NCI-H748 treated with DMSO at 0.1 percent for 48 hours (cell line): ENCODE measurements around the gene COL19A1.
"Not testable (repeated sequence)": the region's sequence is repeated elsewhere in the genome, so short reads cannot be mapped to it uniquely, and the experiment has no call there.

Source experiments
- DNase-seq: peaks from one replicate; lab custom pipeline; 2025; lab: John Stamatoyannopoulos, UW

The COL19A1 gene

DNA sequence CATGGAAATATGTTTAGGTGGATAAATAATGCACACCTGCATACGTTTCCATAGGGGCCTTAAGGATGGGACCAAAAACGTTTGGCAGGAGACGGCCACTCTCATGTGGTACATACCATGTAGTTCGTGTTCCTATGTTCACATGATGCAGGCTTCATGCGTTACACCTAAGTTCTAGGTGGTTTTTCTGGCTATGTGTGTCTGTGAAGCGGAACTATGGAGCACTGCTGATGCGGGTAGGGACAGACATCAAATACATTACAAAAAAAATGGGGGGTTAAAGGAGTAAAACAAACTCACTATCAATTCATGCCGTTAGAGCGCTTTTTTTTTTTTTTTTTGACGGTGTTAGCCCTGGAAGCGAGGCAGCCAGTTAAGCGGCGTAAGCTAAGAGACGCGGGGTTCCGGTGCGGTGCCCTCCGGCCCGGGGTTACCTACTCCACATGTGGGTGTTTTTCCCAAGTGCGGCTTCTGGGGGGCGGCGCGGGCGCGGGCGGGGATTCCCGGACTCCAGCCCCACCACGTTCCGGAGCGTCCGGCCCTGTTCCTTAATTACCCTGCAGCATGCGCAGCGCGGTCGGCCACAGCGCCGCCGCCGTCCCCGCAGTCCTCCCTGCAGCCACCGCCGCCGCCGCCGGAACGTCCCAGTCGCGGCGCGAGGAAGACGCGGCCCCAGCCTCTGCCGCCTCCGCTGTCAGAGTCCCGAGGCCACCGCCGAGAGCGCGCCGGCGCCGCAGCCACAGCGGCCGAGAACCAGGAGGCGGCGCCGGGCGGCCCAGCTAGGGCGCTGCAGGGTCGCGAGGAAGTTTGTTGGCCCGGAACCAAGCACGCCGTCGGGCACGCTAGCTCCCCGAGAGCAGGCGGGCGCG lies 648 bp downstream of the COL19A1 start:
- peak; percentile 58 for DNase-seq

DNA sequence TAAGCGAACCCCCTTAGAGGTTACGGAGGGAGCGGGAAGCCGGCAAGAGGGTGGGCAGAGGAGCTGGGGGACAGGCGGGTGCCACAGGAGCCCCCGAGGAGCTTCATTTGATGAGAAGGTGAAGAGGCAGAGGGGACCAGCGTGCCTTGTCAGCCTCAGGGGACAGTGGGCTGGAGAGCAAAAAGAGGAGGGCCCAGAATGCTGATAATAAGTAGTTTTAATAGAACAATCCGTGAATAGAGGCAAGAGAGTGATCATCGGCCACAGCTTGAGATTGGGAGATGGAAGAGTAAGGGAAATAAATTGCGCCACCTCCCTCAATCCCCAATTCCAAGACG lies 1.3 kb downstream of the COL19A1 start:
- no peak for DNase-seq

DNA sequence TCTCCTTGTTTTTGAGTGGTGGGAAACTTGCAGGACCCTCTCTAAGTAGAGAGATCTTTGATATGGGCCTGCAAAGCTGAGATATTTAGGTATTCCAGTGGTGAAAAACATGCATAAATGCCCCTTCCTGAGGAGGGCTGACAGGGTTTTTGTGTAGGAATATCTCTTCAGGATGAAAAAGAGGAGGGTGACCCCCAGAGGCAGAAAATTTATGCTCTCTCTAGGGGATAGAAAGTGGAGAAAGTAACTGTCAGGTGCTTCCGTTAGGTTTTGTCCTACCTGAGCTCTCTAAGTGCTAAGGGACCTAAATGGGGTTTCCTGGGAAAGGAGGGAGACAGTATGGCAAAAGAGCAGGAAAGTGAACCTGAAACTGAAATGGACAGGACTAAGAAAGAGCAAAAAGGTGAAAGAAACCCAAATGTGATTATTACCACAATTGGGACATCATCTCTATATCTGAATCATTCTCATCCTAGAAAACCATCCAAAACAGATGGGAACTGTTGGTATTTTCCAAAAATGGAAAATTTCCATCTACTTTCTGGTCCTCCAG lies 2.0 kb downstream of the COL19A1 start:
- DNase-seq: no peak

DNA sequence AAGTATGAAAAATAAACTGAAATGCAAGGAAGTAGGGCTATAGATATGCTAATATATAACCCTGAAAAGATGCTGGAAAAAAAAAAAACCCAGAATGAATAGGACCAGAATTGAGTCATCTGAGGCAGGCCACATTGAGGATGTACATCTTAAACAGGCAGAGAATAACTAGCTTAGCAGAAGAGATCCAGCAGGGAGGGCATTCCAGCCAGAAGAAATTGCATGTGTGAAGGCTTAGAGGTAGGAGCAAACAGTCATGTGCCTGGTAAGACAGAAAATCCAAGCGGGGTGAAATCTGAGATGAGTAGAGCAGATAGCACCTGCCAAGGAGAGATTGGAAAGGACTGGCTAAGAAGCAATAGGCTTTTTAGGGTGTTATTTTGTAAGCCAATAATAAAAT lies 2.6 kb downstream of the COL19A1 start:
- DNase-seq: no peak

DNA sequence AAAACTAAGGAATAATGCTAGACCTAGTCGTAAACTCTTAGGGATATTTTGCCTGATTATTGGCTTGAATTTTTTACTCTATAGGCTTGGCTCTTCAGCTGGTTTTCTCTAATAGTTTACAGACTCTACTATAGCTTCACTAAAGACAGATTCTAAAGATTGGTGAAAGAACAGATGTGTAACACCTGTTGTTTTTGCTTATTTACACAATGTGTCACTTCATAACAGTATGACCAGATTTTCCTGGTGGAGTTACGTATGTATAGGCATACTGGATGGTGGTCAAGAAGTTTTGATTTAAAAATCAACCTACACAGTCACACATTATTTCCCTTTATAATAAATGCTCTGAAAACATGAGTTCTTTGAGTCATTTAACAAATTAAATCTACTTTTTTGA lies 4.8 kb downstream of the COL19A1 start:
- no peak for DNase-seq

DNA sequence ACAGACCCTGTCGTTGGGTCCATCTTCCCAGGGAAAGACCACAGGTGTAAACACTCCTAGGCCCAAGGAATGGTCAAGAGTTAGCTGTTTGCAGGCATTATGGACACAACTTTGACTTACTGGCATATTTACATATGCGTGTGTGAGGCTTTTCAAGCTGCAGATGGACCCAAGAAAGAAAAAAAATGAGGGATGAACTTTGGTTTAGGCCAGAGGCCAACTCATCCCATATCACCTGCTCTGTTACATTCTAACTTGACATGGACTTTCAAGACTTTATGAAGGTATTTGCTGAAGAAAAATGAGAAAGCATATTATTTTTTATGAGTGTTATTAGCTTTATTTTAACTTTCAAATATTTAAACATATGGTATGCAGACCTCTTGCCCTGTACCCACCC lies 6.9 kb downstream of the COL19A1 start:
- DNase-seq: no peak

DNA sequence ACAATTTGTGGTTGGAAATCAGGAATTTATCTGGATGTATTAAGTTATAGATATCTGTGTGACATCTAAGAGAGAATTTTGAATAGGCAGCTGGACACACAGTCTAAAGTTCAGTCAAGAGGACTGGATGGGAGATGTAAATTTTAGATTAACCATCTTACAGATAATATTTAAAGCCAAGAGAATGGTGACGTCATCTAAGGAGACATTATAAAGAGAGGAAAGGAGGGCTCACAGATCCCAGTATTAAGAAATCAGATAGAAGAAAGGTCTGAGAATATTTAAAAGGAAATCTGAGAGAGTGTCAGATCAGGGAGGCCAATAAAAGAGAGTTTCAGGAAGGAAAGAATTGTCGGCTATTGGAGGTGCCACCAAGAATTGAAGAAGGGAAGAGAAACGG lies 9.4 kb downstream of the COL19A1 start:
- no peak for DNase-seq

DNA sequence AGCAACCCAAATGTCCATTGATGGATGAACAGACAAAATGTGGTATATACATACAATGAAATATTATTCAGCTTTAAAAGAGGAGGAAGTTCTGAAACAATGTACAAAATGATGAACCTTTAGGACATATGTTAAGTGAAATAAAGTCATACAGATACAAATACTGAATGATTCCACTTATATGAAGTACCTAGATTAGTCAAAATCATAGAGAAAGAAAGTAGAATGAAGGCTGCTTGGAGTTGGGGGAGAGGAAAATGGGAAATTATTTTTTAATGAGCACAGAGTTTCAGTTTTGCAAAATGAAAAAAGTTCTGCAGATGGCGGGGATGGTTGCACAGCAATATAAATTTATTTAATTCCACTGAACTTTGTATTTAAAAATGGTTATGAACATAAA lies 12.4 kb downstream of the COL19A1 start:
- no peak for DNase-seq

DNA sequence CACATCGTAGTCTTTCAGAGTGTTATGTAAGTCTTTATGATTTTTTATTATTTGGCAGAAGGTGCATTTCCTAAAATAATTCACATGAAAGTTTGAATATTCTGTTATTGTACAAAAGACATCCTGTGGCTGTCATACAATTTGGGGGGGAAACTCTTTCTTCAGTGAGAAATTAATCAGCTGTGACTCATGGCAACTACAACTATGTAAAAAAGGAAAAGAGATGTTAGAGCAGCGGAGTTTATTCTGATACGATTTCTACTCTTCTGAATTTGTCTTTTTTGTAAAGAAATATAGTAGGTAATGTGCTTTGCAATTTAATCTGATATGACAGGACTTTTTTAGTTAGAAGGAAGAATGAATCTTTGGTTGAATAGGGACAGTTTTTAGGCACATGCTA lies 14.2 kb downstream of the COL19A1 start:
- no peak for DNase-seq

DNA sequence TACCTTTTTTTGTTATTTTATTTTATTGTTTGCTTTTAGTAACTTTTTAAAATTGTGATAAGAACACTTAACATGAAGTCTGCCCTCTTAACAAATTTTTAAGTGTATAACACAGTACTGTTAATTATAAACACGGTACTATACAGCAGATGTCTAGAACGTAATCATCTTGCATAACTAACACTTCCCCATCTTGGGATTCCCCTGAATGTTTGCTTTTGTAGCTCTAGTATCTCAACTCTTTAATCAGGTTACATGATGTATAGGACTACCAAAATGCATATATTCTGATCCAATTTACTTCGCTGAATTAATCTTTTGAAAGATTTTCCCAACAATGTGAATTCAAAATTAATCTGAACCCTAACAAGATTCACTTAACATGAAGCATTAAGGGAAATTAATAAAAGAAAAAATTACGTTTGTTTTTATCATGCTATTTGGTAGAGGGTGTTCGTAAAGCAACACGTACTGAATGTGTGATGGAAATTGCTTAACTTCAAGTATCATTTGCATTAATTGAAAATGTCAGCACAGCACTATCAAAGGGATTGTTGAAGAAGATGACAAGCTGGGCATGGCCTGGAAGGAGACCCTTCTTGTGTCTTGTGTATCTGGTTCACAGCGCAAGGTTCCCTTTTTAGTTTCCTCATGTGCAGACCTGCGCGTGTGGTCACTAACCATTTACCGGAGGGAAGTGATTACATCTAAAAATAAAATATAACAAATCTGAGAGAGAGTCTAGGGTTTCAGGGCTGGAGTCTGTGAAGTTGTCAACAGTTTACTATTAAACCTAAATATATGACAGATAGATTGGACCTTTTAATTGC lies 15.2 kb downstream of the COL19A1 start:
- DNase-seq: no peak

DNA sequence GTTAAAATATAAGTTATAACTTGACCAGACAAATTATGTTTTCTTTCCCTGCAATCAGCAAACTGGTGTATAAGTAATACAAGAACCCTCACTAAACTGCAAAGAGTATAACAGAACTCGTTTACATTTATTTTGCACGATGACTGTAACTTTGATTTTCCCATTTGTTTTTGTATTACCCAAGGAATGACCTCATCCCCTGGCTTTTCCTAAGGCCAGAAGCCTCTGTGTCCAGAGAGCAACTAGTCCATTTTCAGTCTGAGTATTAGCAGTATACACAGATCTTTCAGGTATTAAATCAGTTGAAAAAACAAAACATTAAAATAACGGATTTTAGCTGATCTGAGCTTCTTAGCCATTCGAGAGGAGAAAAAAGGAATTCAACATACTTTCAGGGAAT lies 17.2 kb downstream of the COL19A1 start:
- DNase-seq: no peak

DNA sequence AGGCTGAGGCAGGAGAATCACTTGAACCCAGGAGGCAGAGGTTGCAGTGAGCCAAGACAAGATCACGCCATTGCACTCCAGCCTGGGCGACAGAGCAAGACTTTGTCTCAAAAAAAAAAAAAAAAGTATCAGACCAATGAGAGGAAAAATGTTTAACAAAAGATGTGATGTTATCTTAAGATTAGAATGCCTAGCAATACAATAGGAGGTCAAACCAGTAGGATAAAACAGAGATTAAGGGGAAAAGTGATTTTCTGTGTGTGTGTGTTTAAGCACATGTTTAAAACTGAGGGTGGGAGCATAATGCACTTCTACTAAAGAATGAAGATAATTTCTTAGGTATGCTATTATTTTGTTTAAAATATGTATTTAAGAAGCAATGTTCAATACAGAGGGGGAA lies 17.9 kb downstream of the COL19A1 start:
- no peak for DNase-seq

DNA sequence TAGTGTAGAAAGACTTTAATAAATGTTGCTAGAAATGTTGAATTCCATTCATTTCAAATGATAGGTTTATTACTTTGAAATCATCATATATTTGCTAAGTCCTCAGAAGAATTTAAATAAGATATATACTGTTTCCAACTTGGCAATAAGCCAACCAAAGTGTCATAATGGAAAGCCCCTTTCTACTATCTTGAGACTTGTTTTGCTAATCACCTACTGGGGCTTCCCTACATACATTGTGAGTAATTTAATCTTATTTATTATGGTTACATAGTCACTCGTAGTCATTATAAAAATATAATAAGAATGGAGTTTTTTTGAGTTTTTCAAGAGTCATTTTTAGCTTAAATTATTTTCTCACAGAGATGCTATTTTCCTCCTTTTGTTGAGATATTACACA lies 20.7 kb downstream of the COL19A1 start:
- no peak for DNase-seq

DNA sequence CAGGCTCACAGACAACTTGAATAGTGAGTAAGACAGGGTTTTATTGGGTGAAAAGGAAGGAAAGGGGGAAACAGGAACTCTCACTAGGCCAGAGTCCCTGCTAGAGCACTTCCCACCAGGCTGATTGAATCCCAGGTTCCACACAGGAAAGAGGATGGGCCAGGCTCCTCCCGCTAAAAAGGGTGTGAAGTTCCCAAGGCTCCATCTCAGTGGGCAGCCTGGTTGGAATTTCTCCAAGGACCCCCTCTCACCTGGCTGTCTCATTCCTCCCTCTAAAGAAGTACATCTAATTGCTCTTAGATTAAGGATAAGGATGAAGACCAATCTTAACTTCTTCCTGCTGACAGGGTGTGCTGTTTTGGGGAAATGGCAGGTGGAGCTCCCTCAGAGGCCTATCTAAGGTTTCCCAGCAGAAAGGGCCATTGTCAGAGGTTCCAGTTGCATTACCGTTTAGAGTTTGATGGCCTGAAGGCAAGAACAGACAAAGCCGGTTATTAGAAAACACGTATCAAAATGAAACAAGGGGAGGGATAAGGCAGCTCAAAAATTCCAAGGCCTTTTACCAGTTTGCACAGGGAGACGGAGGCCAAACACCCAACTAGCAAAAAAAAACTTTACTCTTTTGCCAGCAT lies 21.5 kb downstream of the COL19A1 start:
- no peak for DNase-seq

DNA sequence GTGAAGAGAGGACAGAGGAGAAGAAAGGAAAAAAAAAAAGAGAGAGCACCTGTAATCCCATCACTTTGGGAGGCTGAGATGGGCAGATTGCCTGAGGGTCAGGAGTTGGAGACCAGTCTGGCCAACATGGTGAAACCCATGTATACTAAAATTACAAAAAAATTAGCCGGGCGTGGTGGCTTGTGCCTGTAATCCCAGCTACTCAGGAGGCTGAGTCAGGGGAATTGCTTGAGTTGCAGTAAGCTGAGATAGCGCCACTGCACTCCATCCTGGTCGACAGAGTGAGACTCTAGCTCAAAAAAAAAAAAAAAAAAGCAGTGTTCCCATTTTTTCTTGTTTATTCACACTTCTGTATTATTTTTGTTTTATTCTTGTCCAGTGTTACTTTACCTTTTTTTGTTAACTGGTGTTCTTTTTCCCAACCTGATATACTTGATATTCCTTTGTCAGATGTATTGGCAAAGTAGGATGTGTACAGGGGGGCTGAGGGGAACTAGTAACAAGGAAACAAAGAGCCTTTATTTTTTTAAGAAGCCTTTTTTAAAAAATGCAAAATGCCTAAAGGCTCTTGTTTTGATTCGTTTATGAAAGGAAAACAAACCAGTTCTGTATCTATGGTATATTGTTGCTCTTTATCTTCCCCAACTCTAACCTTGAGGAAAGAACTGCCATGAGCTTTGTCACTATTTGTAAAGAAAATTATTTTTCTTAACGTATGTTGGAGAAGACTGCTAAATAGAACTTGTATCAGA lies 22.3 kb downstream of the COL19A1 start:
- no peak for DNase-seq

DNA sequence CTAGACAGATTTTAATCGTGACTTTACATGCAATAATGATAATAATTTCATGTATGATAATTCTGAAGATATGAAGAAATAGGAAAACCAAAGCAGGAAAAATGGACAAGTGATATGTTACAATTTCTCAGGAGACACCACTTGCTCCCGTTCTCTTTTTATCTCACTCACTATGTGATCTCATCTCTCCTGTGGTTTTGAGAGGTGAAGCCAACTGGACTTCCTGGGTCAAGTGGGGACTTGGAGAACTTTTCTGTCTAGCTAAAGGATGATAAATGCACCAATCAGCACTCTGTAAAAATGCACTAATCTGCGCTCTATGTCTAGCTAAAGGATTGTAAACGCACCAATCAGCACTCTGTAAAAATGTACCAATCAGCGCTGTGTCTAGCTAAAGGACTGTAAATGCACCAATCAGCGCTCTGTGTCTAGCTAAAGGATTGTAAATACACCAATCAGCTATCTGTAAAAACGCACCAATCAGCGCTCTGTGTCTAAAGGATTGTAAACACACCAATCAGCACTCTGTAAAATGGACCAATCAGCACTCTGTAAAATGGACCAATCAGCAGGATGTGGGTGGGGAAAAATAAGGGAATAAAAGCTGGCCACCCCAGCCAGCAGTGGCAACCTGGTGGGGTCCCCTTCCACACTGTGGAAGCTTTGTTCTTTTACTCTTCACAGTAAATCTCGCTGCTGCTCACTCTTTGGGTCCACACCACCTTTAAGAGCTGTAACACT lies 23.0 kb downstream of the COL19A1 start:
- not testable (repeated sequence) for DNase-seq

DNA sequence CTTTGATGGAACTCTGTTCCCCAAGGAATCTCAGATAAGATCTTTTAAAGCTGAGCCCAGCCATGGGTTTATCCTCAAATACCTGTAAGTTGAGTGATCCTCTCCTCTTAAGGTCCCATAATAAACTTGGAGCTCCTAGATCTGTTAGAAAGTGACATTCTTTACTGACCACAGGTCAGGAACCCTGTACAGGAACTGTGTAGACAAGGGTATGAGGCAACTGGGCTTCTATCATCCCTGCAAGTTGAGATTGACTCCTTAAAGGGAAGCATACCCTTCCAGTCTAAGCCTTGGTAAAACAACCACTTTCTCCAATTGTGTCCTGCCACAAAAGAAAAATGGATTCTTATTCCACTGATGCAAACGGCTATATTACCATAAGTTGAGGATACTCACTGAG lies 26.2 kb downstream of the COL19A1 start:
- not testable (repeated sequence) for DNase-seq

DNA sequence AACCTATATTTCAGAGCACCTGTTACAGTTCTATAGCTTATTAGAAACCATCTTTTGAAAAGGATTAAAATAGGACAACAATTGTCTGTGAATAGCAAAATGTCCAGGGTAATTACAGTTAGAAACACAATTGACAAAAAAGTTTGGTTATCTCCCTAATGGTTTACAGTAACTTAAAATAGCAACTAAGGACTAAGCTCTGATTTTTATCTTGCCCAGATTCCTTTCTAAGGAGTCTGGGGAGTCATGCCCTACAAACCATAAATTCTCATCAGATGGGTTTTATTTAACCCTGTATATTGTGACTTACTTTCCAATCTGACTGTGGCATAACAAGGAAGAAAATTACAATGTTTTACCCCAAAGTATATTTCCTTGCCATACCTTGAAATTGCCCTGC lies 26.9 kb downstream of the COL19A1 start:
- not testable (repeated sequence) for DNase-seq

DNA sequence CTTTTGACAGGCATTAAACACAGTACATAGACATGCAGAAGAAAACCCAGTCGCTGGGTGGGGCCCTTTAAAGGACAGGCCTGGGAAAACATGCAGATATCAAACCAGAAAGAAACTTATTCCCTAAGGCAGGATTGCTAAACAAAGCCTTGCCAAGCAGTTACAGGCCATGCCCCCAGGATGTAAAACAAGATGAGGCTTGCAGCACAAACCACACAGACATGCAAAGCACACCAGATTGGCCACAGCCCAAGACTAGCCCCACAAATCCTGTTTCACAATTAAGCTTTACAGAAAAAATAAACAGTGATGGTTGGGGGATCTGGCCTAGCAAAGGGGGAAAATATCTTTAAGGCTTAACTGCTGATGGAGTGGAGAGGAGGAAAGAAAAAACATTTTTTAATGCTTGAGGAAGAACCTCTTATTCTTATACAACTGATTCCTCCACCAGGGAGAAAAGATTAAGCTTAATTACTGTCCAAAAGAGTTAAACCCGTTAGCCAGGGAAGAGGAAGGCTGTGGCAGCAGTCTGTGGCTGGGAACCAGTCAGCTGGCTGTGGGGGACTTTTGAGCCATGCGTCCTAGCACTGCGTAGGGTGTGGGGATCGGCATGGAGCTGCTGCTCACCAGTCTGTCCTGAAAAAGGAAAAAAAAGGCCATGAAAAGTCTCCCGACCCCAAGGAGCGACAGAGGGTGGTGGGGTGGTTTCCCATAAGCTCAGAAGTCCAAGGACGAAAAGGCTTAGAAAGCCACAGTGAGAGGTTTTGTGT lies 28.4 kb downstream of the COL19A1 start:
- no peak for DNase-seq

DNA sequence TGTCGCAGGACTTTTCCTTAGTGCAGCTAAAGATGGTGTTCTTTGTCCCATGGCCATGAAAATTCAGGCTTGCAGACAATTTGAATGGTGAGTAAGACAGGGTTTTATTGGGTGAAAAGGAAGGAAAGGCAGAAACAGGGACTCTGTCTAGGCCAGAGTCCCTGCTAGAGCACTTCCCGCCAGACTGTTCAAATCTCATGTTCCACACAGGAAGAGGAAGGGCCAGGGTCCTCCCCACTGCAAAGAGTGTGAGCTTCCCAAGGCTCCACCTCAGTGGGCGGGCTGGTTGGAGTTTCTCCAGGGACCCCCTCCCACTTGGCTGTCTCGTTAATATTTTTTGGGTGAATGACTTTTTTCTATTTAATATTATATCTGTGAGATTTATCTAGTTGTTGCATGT lies 29.0 kb downstream of the COL19A1 start:
- no peak for DNase-seq
